IMR-90 (cell line): Measurements from ENCODE around the gene PCSK5. TPM values are rescaled to one million over a fixed set of nuclear protein-coding genes. Genes with fewer than 3 reads are reported as not detected.

ENCODE experiments used
- ATAC-seq: fragments of 200-7000 bp; cut with Tn5 transposase; 2 replicates; pipeline ENCODE4 v1.9.1; 2020; ENCODE audit warnings: low read depth, mild to moderate bottlenecking, moderate library complexity
- BruUV-seq: library from RNA; stranded (reverse); fragments of 400-500 nt; replicated peaks from 2 replicates; lab custom pipeline; 2021; lab: Mats Ljungman, UMichigan
- CTCF ChIA-PET: fragments of 300-600 bp; formaldehyde crosslinking; extraction: SDS; loops from one replicate; lab custom pipeline; 2021; ENCODE audit warnings: antibody characterized with exemption; lab: Yijun Ruan, JAX
- POLR2A ChIA-PET: fragments of 300-600 bp; sonication (Branson Sonifier 250); formaldehyde crosslinking; loops from one replicate; lab custom pipeline; 2022; ENCODE audit warnings: antibody characterized with exemption; ENCODE audit not compliant: unreplicated experiment; lab: Charles Lee
- DNase-seq: peaks from one replicate; pipeline ENCODE4 v3.0.0; 2013
- H2AFZ ChIP-seq: replicated peaks from 2 replicates; pipeline ENCODE3; 2013; ENCODE audit warnings: low read length, mild to moderate bottlenecking; ENCODE audit not compliant: poor library complexity
- H2AK5ac ChIP-seq: 2 replicates; pipeline ENCODE4 v1.6.1; 2013; ENCODE audit warnings: low read depth, low read length, inconsistent platforms
- H2AK9ac ChIP-seq: replicated peaks from 2 replicates; pipeline ENCODE3; 2013; ENCODE audit warnings: mild to moderate bottlenecking, low read depth, low read length, moderate library complexity; ENCODE audit not compliant: poor library complexity
- H2BK120ac ChIP-seq: 2 replicates; pipeline ENCODE4 v1.6.1; 2013; ENCODE audit warnings: low read depth, low read length, inconsistent platforms
- H2BK15ac ChIP-seq: 3 replicates; pipeline ENCODE4 v1.6.1; 2013; ENCODE audit warnings: low read depth, low read length, inconsistent platforms
- H2BK20ac ChIP-seq: 2 replicates; pipeline ENCODE4 v1.6.1; 2013; ENCODE audit warnings: low read depth, mild to moderate bottlenecking, inconsistent platforms, low read length, moderate library complexity
- H2BK5ac ChIP-seq: 2 replicates; pipeline ENCODE4 v1.6.1; 2013; ENCODE audit warnings: mild to moderate bottlenecking, low read depth, low read length, inconsistent platforms; ENCODE audit not compliant: poor library complexity, severe bottlenecking
- H3K14ac ChIP-seq: replicated peaks from 2 replicates; pipeline ENCODE4 v1.6.1; 2013; ENCODE audit warnings: low read depth, low read length, inconsistent platforms
- H3K18ac ChIP-seq: 2 replicates; pipeline ENCODE4 v1.6.1; 2013; ENCODE audit warnings: low read depth, low read length, control low read depth
- H3K23ac ChIP-seq: 2 replicates; pipeline ENCODE4 v1.6.1; 2013; ENCODE audit warnings: low read depth, low read length, inconsistent platforms
- H3K27ac ChIP-seq: 2 replicates; pipeline ENCODE4 v1.5.1; 2013; ENCODE audit warnings: mild to moderate bottlenecking, control low read depth, low read length; ENCODE audit not compliant: insufficient read depth
- H3K27me3 ChIP-seq: 2 replicates; pipeline ENCODE4 v1.6.1; 2013; ENCODE audit warnings: low read length; ENCODE audit not compliant: control insufficient read depth, insufficient read depth
- H3K36me3 ChIP-seq: 2 replicates; pipeline ENCODE4 v1.6.1; 2013; ENCODE audit warnings: low read length, mixed read lengths; ENCODE audit not compliant: control insufficient read depth, insufficient read depth
- H3K4ac ChIP-seq: 2 replicates; pipeline ENCODE4 v1.6.1; 2013; ENCODE audit warnings: low read depth, low read length, inconsistent platforms
- H3K4me1 ChIP-seq: 2 replicates; pipeline ENCODE4 v1.6.1; 2013; ENCODE audit warnings: low read length, mixed read lengths; ENCODE audit not compliant: control insufficient read depth, insufficient read depth
- H3K4me2 ChIP-seq: 2 replicates; pipeline ENCODE4 v1.6.1; 2013; ENCODE audit warnings: low read depth, mild to moderate bottlenecking, control low read depth, low read length, moderate library complexity
- H3K4me3 ChIP-seq: 2 replicates; pipeline ENCODE4 v1.5.1; 2013; ENCODE audit warnings: low read depth, mild to moderate bottlenecking, control low read depth, low read length, moderate library complexity; ENCODE audit not compliant: insufficient read depth
- H3K56ac ChIP-seq: 2 replicates; pipeline ENCODE4 v1.6.1; 2013; ENCODE audit warnings: low read length, inconsistent platforms; ENCODE audit not compliant: insufficient read depth; ENCODE audit errors: extremely low read depth
- H3K79me1 ChIP-seq, 2 experiments: 2 replicates each; pipeline ENCODE4 v1.6.1; 2013; ENCODE audit warnings: low read length in 2 of 2, inconsistent platforms in 1 of 2, low read depth in 1 of 2
- H3K9ac ChIP-seq: 2 replicates; pipeline ENCODE4 v1.6.1; 2013; ENCODE audit warnings: low read depth, low read length, control low read depth
- H3K9me1 ChIP-seq: 2 replicates; pipeline ENCODE4 v1.6.1; 2013; ENCODE audit warnings: low read length, inconsistent platforms; ENCODE audit not compliant: insufficient read depth
- H3K9me3 ChIP-seq: 2 replicates; pipeline ENCODE4 v1.6.1; 2013; ENCODE audit warnings: low read length; ENCODE audit not compliant: control insufficient read depth, insufficient read depth
- H4K20me1 ChIP-seq: 2 replicates; pipeline ENCODE4 v1.6.1; 2013; ENCODE audit warnings: low read length, inconsistent platforms; ENCODE audit not compliant: insufficient read depth
- H4K5ac ChIP-seq: 2 replicates; pipeline ENCODE4 v1.6.1; 2013; ENCODE audit warnings: mild to moderate bottlenecking, low read depth, low read length, control low read depth
- H4K8ac ChIP-seq, 2 experiments: 2 replicates each; pipeline ENCODE4 v1.6.1; 2013; ENCODE audit warnings: low read depth in 2 of 2, low read length in 2 of 2, control low read depth in 1 of 2, inconsistent platforms in 1 of 2
- H4K91ac ChIP-seq: 2 replicates; pipeline ENCODE4 v1.6.1; 2013; ENCODE audit warnings: low read depth, low read length, inconsistent platforms; ENCODE audit not compliant: insufficient read depth
- BHLHE40 ChIP-seq: fragments of 150-350 bp; IDR thresholded peaks from 2 replicates; pipeline ENCODE4 v1.6.1; 2016; ENCODE audit warnings: mild to moderate bottlenecking, low read depth, low read length
- CHD1 ChIP-seq: IDR thresholded peaks from 2 replicates; pipeline ENCODE4 v1.6.1; 2012; ENCODE audit warnings: low read depth, low read length, improper control_type of control experiment
- MAZ ChIP-seq: IDR thresholded peaks from 2 replicates; pipeline ENCODE4 v1.6.1; 2012; ENCODE audit warnings: low read depth, mild to moderate bottlenecking, low read length, improper control_type of control experiment, moderate library complexity, borderline replicate concordance
- MXI1 ChIP-seq: IDR thresholded peaks from 2 replicates; pipeline ENCODE4 v1.6.1; 2012; ENCODE audit warnings: low read depth, mild to moderate bottlenecking, low read length, moderate library complexity, borderline replicate concordance
- POLR2A ChIP-seq: IDR thresholded peaks from 2 replicates; pipeline ENCODE4 v1.6.1; 2012; ENCODE audit warnings: mild to moderate bottlenecking, low read depth, low read length
- RAD21 ChIP-seq: IDR thresholded peaks from 2 replicates; pipeline ENCODE4 v1.6.1; 2012; ENCODE audit warnings: low read length, improper control_type of control experiment
- SMC3 ChIP-seq: fragments of 150-350 bp; IDR thresholded peaks from 2 replicates; pipeline ENCODE4 v1.6.1; 2016; ENCODE audit warnings: low read depth, mild to moderate bottlenecking, antibody characterized with exemption, low read length, moderate library complexity
- WGBS, 2 experiments: methylation state at CpG; one replicate each; pipeline versions ENCODE4 v1.1.5 to v1.1.7; 2013; ENCODE audit warnings: missing lambda C conversion rate in 2 of 2; ENCODE audit not compliant: insufficient read length in 1 of 2; ENCODE audit errors: extremely low coverage in 2 of 2; 5-methylcytosine and 5-hydroxymethylcytosine counted together
- dilution Hi-C: fragments of 300-500 bp; cut with HindIII; formaldehyde crosslinking; loops from one replicate; pipeline ENCODE4 v1.14.3; 2018; ENCODE audit warnings: low sequenced_read_pairs; ENCODE audit not compliant: unreplicated experiment
- in situ Hi-C: fragments of 300-500 bp; cut with MboI; formaldehyde crosslinking; loops from 3 replicates; pipeline ENCODE4 v1.14.3; 2019; ENCODE audit warnings: low sequenced_read_pairs, inconsistent platforms, mixed read lengths
- intact Hi-C: fragments of 100-400 bp; cut with micrococcal nuclease; formaldehyde crosslinking; loops from 2 replicates; pipeline ENCODE4 v1.10.0; 2022
- polyA plus RNA-seq, 3 experiments: library from polyadenylated mRNA; depleted of rRNA; stranded (reverse); fragments of >200 nt; gene quantifications; 2 replicates each; pipeline ENCODE4 v1.2.3, GENCODE V29; 2012; ENCODE audit warnings: low replicate concordance in 1 of 3
- total RNA-seq: library from RNA; depleted of rRNA; stranded (reverse); fragments of >200 nt; gene quantifications from 2 replicates; pipeline ENCODE4 v1.2.3, GENCODE V29; 2012
- TF ChIP-seq, protein P1 (sequence below): conservative IDR thresholded peaks from 2 replicates; pipeline ENCODE4 v1.5.1; 2012; ENCODE audit warnings: mild to moderate bottlenecking, low read depth, low read length, improper control_type of control experiment

Gene PCSK5
- total and polyA plus RNA-seq, 2 of the 4 experiments (the other 2 are of a cell fraction) = 1.5 to 3.0 TPM

DNA sequence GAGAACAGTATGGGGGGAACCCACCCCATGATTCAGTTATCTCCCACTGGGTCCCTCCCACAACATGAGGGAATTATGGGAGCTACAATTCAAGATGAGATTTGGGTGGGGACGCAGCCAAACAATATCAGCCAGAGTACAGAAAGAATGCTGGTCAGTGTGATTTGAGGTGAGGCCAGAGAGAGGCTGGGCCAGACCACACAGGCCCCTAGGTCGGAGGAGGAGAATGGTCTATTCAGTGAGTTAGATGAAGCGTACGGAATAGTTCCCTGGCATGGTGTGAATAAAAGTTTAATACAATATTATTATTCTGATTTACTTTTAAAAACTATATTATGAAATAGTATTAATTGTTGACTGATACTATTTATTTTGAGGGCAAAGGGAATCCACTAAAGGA lies 39.7 kb downstream of the PCSK5 start:
- dilution Hi-C loops = no loop called here
- H4K8ac ChIP-seq = no peak overlapping the region
- no CpG with 5 or more reads among the region's 4 CpGs for WGBS, 2 experiments
- H3K4me3 ChIP-seq = no peak overlapping the region
- H3K79me1 ChIP-seq = no peaks in the 10 kb centered on the region
- no peak overlapping the region for H3K4ac ChIP-seq
- H2AK5ac ChIP-seq = no peak overlapping the region
- no peak overlapping the region for H2AK9ac ChIP-seq
- H4K20me1 ChIP-seq = no peaks in the 10 kb centered on the region
- no peak overlapping the region for H3K27ac ChIP-seq
- no peak overlapping the region for H3K18ac ChIP-seq
- no peaks in the 10 kb centered on the region for H3K4me1 ChIP-seq
- intact Hi-C loops = no loop called here
- no peak overlapping the region for H4K91ac ChIP-seq
- ATAC-seq = no peak
- in situ Hi-C loops = no loop called here
- POLR2A ChIA-PET = no interaction called here
- peaks cover 9% of the 10 kb centered on the region for H3K36me3 ChIP-seq
- no TSS peak for BruUV-seq
- H3K9me1 ChIP-seq = no peaks in the 10 kb centered on the region
- H3K14ac ChIP-seq = no peak overlapping the region
- CTCF ChIA-PET = no interaction called here
- no peak for TF ChIP-seq MAZ
- no peak for TF ChIP-seq MXI1
- TF ChIP-seq SMC3 = no peak
- TF ChIP-seq, protein P1, sequence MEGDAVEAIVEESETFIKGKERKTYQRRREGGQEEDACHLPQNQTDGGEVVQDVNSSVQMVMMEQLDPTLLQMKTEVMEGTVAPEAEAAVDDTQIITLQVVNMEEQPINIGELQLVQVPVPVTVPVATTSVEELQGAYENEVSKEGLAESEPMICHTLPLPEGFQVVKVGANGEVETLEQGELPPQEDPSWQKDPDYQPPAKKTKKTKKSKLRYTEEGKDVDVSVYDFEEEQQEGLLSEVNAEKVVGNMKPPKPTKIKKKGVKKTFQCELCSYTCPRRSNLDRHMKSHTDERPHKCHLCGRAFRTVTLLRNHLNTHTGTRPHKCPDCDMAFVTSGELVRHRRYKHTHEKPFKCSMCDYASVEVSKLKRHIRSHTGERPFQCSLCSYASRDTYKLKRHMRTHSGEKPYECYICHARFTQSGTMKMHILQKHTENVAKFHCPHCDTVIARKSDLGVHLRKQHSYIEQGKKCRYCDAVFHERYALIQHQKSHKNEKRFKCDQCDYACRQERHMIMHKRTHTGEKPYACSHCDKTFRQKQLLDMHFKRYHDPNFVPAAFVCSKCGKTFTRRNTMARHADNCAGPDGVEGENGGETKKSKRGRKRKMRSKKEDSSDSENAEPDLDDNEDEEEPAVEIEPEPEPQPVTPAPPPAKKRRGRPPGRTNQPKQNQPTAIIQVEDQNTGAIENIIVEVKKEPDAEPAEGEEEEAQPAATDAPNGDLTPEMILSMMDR = no peak
- TF ChIP-seq RAD21 = no peak
- TF ChIP-seq BHLHE40 = no peak
- no peak for TF ChIP-seq CHD1
- TF ChIP-seq POLR2A = no peak
- H3K23ac ChIP-seq = no peak overlapping the region
- no peak overlapping the region for H3K9ac ChIP-seq
- no peak overlapping the region for H2BK5ac ChIP-seq
- DNase-seq = no peak
- no peak overlapping the region for H4K5ac ChIP-seq
- no peak overlapping the region for H3K56ac ChIP-seq
- no peak overlapping the region for H2AFZ ChIP-seq
- H2BK15ac ChIP-seq = no peak overlapping the region
- H2BK20ac ChIP-seq = no peak overlapping the region
- H3K9me3 ChIP-seq = no peaks in the 10 kb centered on the region
- H2BK120ac ChIP-seq = no peak overlapping the region
- no peaks in the 10 kb centered on the region for H3K27me3 ChIP-seq
- no peak overlapping the region for H3K4me2 ChIP-seq
